Stimulated activated CD8-positive, alpha-beta memory T cell treated with anti-CD3 and anti-CD28 coated beads, Interleukin-7, amount 100 ng/mL, for 1 hour (primary cell): ENCODE data around the gene EME2.
A peak's percentile ranks its signal among the peaks of the same experiment; 100 is the strongest.
"Not testable (repeated sequence)": the region's sequence is repeated elsewhere in the genome, so short reads cannot be mapped to it uniquely, and the experiment has no call there.

Experiments
- DNase-seq, 2 donors: peaks; one replicate each; pipeline ENCODE4 v3.0.0-alpha.2; 2020; ENCODE audit warnings: low read depth in 2 of 2

The EME2 gene

GRCh38 chr16:1772362-1772907, at the start of gene EME2:
Gene EME2 (plus strand): TSS chr16:1772810. CDS start chr16:1773228, 418 bp downstream.
- no peak for DNase-seq

GRCh38 chr16:1723450-1724147, 49.0 kb upstream of the EME2 start:
- peak in 1 of 2 donors; percentile 28 for DNase-seq

GRCh38 chr16:1724491-1724890, 48.1 kb upstream of the EME2 start:
- DNase-seq, result no peak

- DNase-seq, result no peak
Observed at GRCh38 chr16:1726661-1727502, 45.7 kb upstream of the EME2 start.

- DNase-seq, result no peak
Observed at GRCh38 chr16:1727651-1728624, 44.7 kb upstream of the EME2 start.

GRCh38 chr16:1729026-1729425, 43.6 kb upstream of the EME2 start:
- DNase-seq, result no peak

- no peak for DNase-seq
Observed at GRCh38 chr16:1729445-1729844, 43.2 kb upstream of the EME2 start.

GRCh38 chr16:1731073-1731472, 41.5 kb upstream of the EME2 start:
- no peak for DNase-seq

- no peak for DNase-seq
Observed at GRCh38 chr16:1731603-1732002, 41.0 kb upstream of the EME2 start.

GRCh38 chr16:1732071-1732470, 40.5 kb upstream of the EME2 start:
- no peak for DNase-seq

- DNase-seq, result not testable (repeated sequence)
Observed at GRCh38 chr16:1732551-1732987, 40.0 kb upstream of the EME2 start.

- no peak for DNase-seq
Observed at GRCh38 chr16:1734123-1734522, 38.5 kb upstream of the EME2 start.

GRCh38 chr16:1734816-1735215, 37.8 kb upstream of the EME2 start:
- no peak for DNase-seq

GRCh38 chr16:1740234-1740633, 32.4 kb upstream of the EME2 start:
- no peak for DNase-seq

- DNase-seq, result no peak
Observed at GRCh38 chr16:1740781-1741490, 31.7 kb upstream of the EME2 start.

GRCh38 chr16:1741553-1742165, 31.0 kb upstream of the EME2 start:
- no peak for DNase-seq

- DNase-seq, result no peak
Observed at GRCh38 chr16:1743376-1744337, 29.0 kb upstream of the EME2 start.

GRCh38 chr16:1744338-1744840, 28.2 kb upstream of the EME2 start:
- DNase-seq, result no peak
